H1 (cell line): Measurements from ENCODE around the gene CNTROB. TPM values are rescaled to one million over a fixed set of nuclear protein-coding genes. Genes with fewer than 3 reads are reported as not detected.

ENCODE experiments used
- CTCF ChIA-PET: fragments of 300-600 bp; sonication (Branson Sonifier 250); formaldehyde crosslinking; loops from one replicate; lab custom pipeline; 2021; ENCODE audit not compliant: partially characterized antibody; lab: Charles Lee
- POLR2A ChIA-PET: fragments of 300-600 bp; sonication (Branson Sonifier 250); formaldehyde crosslinking; loops from one replicate; lab custom pipeline; 2021; ENCODE audit warnings: inconsistent platforms; ENCODE audit not compliant: partially characterized antibody; lab: Charles Lee
- DNase-seq, 2 experiments: peaks; one replicate each; pipeline versions ENCODE4 v3.0.0 to v3.0.0-alpha.2; 2010 to 2022; ENCODE audit warnings: low spot score in 2 of 2, low read depth in 1 of 2, mixed read lengths in 1 of 2
- FAIRE-seq: peaks from 2 replicates; lab custom pipeline; 2011; peaks lifted over from hg19 to GRCh38; lab: Jason Lieb, UNC
- H2AFZ ChIP-seq: 2 replicates; pipeline ENCODE4 v1.8.1; 2012; ENCODE audit warnings: low read length, inconsistent platforms
- H2AK5ac ChIP-seq: 2 replicates; pipeline ENCODE4 v1.6.1; 2013; ENCODE audit warnings: low read depth, low read length
- H2BK120ac ChIP-seq: replicated peaks from 2 replicates; pipeline ENCODE3; 2013; ENCODE audit warnings: low read depth, low read length, inconsistent platforms
- H2BK12ac ChIP-seq: 2 replicates; pipeline ENCODE4 v1.6.1; 2013; ENCODE audit warnings: low read depth, low read length
- H2BK15ac ChIP-seq: 2 replicates; pipeline ENCODE4 v1.6.1; 2013; ENCODE audit warnings: low read length
- H2BK20ac ChIP-seq: 2 replicates; pipeline ENCODE4 v1.6.1; 2013; ENCODE audit warnings: low read length
- H2BK5ac ChIP-seq: 2 replicates; pipeline ENCODE4 v1.6.1; 2013; ENCODE audit warnings: low read depth, low read length
- H3K14ac ChIP-seq: 2 replicates; pipeline ENCODE4 v1.6.1; 2013; ENCODE audit warnings: inconsistent platforms; ENCODE audit not compliant: insufficient read length
- H3K18ac ChIP-seq: 2 replicates; pipeline ENCODE4 v1.6.1; 2013; ENCODE audit warnings: low read length; ENCODE audit errors: extremely low read depth
- H3K23ac ChIP-seq: 2 replicates; pipeline ENCODE4 v1.6.1; 2013; ENCODE audit warnings: inconsistent platforms; ENCODE audit not compliant: insufficient read length
- H3K23me2 ChIP-seq: 2 replicates; pipeline ENCODE4 v1.6.1; 2013; ENCODE audit warnings: low read depth, low read length
- H3K27ac ChIP-seq: 2 replicates; pipeline ENCODE4 v1.6.1; 2011; ENCODE audit warnings: low read depth, low read length, inconsistent platforms
- H3K27me3 ChIP-seq, 4 experiments: replicated peaks in 1 of 4; 1 replicate in 1 of 4; 2 replicates in 3 of 4; pipeline versions ENCODE4 v1.6.1 to v1.8.1; 2011 to 2013; ENCODE audit warnings: low read length in 3 of 4, mild to moderate bottlenecking in 3 of 4, inconsistent platforms in 2 of 4, mixed read lengths in 2 of 4, moderate library complexity in 1 of 4; ENCODE audit not compliant: control insufficient read depth in 3 of 4, insufficient read depth in 3 of 4; ENCODE audit errors: extremely low read depth in 1 of 4
- H3K36me3 ChIP-seq, 4 experiments: 2 replicates each; pipeline versions ENCODE4 v1.6.1 to v1.8.1; 2011 to 2013; ENCODE audit warnings: mild to moderate bottlenecking in 4 of 4, low read length in 3 of 4, moderate library complexity in 2 of 4, control low read depth in 1 of 4, inconsistent platforms in 1 of 4; ENCODE audit not compliant: insufficient read depth in 4 of 4, control insufficient read depth in 2 of 4
- H3K4ac ChIP-seq: replicated peaks from 2 replicates; pipeline ENCODE3; 2013; ENCODE audit warnings: low read length, low read depth, mixed read lengths, inconsistent platforms; ENCODE audit not compliant: insufficient read length
- H3K4me1 ChIP-seq, 4 experiments: replicated peaks in 1 of 4; 1 replicate in 1 of 4; 2 replicates in 3 of 4; pipeline versions ENCODE4 v1.6.1 to v1.8.1; 2011 to 2013; ENCODE audit warnings: low read length in 3 of 4, inconsistent platforms in 2 of 4, mixed read lengths in 1 of 4; ENCODE audit not compliant: insufficient read depth in 4 of 4, control insufficient read depth in 3 of 4
- H3K4me2 ChIP-seq, 2 experiments: 2 replicates each; pipeline versions ENCODE4 v1.6.1 to v1.8.1; 2011 to 2013; ENCODE audit warnings: low read depth in 2 of 2, low read length in 2 of 2, control low read depth in 1 of 2, inconsistent platforms in 1 of 2, mild to moderate bottlenecking in 1 of 2; ENCODE audit not compliant: insufficient read depth in 1 of 2
- H3K4me3 ChIP-seq, 4 experiments: fragments of 200-600, 300-600 bp in 1 of 4; sonication (generic), shearing (Covaris generic), sonication (Bioruptor Twin) in 1 of 4; 2 replicates each; pipeline versions ENCODE4 v1.5.1 to v1.8.1; 2011 to 2016; ENCODE audit warnings: low read length in 4 of 4, low read depth in 3 of 4, control low read depth in 2 of 4, inconsistent platforms in 2 of 4, mild to moderate bottlenecking in 2 of 4, mixed read lengths in 1 of 4, moderate library complexity in 1 of 4; ENCODE audit not compliant: insufficient read depth in 2 of 4; ENCODE audit errors: extremely low read depth in 1 of 4
- H3K56ac ChIP-seq: replicated peaks from 2 replicates; pipeline ENCODE3; 2013; ENCODE audit warnings: low read depth, mild to moderate bottlenecking, mixed read lengths, low read length, inconsistent platforms; ENCODE audit not compliant: insufficient read length
- H3K79me1 ChIP-seq: 2 replicates; pipeline ENCODE4 v1.6.1; 2013; ENCODE audit warnings: low read depth, low read length, control low read depth
- H3K79me2 ChIP-seq, 2 experiments: 2 replicates each; pipeline versions ENCODE4 v1.6.1 to v1.8.1; 2012 to 2013; ENCODE audit warnings: low read length in 2 of 2, mild to moderate bottlenecking in 2 of 2, inconsistent platforms in 1 of 2; ENCODE audit not compliant: insufficient read depth in 2 of 2, control insufficient read depth in 1 of 2
- H3K9ac ChIP-seq, 4 experiments: replicated peaks in 1 of 4; 1 replicate in 1 of 4; 2 replicates in 3 of 4; pipeline versions ENCODE4 v1.6.1 to v1.8.1; 2011 to 2013; ENCODE audit warnings: low read depth in 3 of 4, low read length in 3 of 4, control low read depth in 2 of 4, mild to moderate bottlenecking in 2 of 4, moderate library complexity in 2 of 4, inconsistent platforms in 1 of 4; ENCODE audit errors: extremely low read depth in 1 of 4
- H3K9me3 ChIP-seq, 2 experiments: 2 replicates each; pipeline versions ENCODE4 v1.6.1 to v1.8.1; 2012 to 2013; ENCODE audit warnings: mild to moderate bottlenecking in 2 of 2, moderate library complexity in 2 of 2, control low read depth in 1 of 2, inconsistent platforms in 1 of 2, low read depth in 1 of 2, low read length in 1 of 2, mixed read lengths in 1 of 2; ENCODE audit not compliant: insufficient read depth in 2 of 2
- H4K20me1 ChIP-seq, 2 experiments: replicated peaks in 1 of 2; 2 replicates each; pipeline versions ENCODE3 to v1.8.1; 2011 to 2013; ENCODE audit warnings: inconsistent platforms in 2 of 2, low read length in 2 of 2, mild to moderate bottlenecking in 1 of 2; ENCODE audit not compliant: insufficient read depth in 2 of 2, control insufficient read depth in 1 of 2
- H4K5ac ChIP-seq: 2 replicates; pipeline ENCODE4 v1.6.1; 2013; ENCODE audit warnings: low read length, low read depth, mixed read lengths, inconsistent platforms; ENCODE audit not compliant: insufficient read length
- H4K8ac ChIP-seq: 2 replicates; pipeline ENCODE4 v1.8.0; 2013; ENCODE audit warnings: mild to moderate bottlenecking, moderate library complexity, low read length, inconsistent platforms; ENCODE audit not compliant: insufficient read depth; ENCODE audit errors: extremely low read depth
- H4K91ac ChIP-seq: replicated peaks from 2 replicates; pipeline ENCODE3; 2013; ENCODE audit warnings: low read length, mixed read lengths, inconsistent platforms; ENCODE audit not compliant: insufficient read length
- E2F6 ChIP-seq: IDR thresholded peaks from 2 replicates; pipeline ENCODE4 v1.6.1; 2012; ENCODE audit warnings: inconsistent platforms
- SAP30 ChIP-seq: fragments of 300-600 bp; sonication (generic); IDR thresholded peaks from 2 replicates; pipeline ENCODE4 v1.7.1; 2012; ENCODE audit warnings: low read length, moderate library complexity, mild to moderate bottlenecking, inconsistent platforms; ENCODE audit not compliant: insufficient read depth, insufficient replicate concordance
- SIN3A ChIP-seq, 2 experiments: IDR thresholded peaks in 1 of 2; conservative IDR thresholded peaks in 1 of 2; 2 replicates each; pipeline ENCODE4 v1.6.1; 2011 to 2012; ENCODE audit warnings: low read length in 2 of 2, improper control_type of control experiment in 1 of 2, low read depth in 1 of 2, mild to moderate bottlenecking in 1 of 2
- SP1 ChIP-seq: IDR thresholded peaks from 2 replicates; pipeline ENCODE4 v1.6.1; 2011; ENCODE audit warnings: low read depth, low read length
- SP4 ChIP-seq: IDR thresholded peaks from 2 replicates; pipeline ENCODE4 v1.6.1; 2012; ENCODE audit warnings: low read length, inconsistent platforms
- TAF7 ChIP-seq: optimal IDR thresholded peaks from 2 replicates; pipeline ENCODE3; 2011; ENCODE audit warnings: low read depth, mild to moderate bottlenecking, inconsistent platforms, low read length, moderate library complexity, borderline replicate concordance
- WGBS, 2 experiments: shearing (Covaris generic) in 1 of 2; methylation state at CpG; one replicate each; pipeline versions ENCODE4 v1.1.6 to v1.1.7; 2013 to 2015; ENCODE audit warnings: low lambda C conversion rate in 2 of 2, mixed read lengths in 2 of 2, inconsistent platforms in 1 of 2, low coverage in 1 of 2, missing lambda C conversion rate in 1 of 2; ENCODE audit not compliant: insufficient replicate concordance in 2 of 2, insufficient coverage in 1 of 2, insufficient read length in 1 of 2; ENCODE audit errors: extremely low coverage in 1 of 2, missing lambda C conversion rate in 1 of 2; 5-methylcytosine and 5-hydroxymethylcytosine counted together
- long read RNA-seq, 2 experiments: library from RNA in 1 of 2; library from capped mRNA in 1 of 2; stranded (forward); transcript quantifications; one replicate each; pipeline ENCODE4 v2.0.0, GENCODE V29; 2021; ENCODE audit warnings: inconsistent platforms in 1 of 2
- polyA minus RNA-seq, 3 experiments: library from RNA; depleted of rRNA, polyadenylated mRNA; stranded (reverse); fragments of >200 nt; gene quantifications; 1 replicate in 2 of 3; 2 replicates in 1 of 3; pipeline ENCODE4 v1.2.3, GENCODE V29; 2011
- polyA plus RNA-seq, 7 experiments: library from polyadenylated mRNA; depleted of rRNA in 3 of 7; stranded (reverse) in 5 of 7; unstranded in 2 of 7; fragments of >200 nt in 5 of 7; fragments of 200-250 nt in 2 of 7; gene quantifications; 1 replicate in 5 of 7; 2 replicates in 1 of 7; 4 replicates in 1 of 7; pipeline versions ENCODE4 v1.2.1 to v1.2.3, GENCODE V29; 2011 to 2013; ENCODE audit warnings: missing spikeins in 2 of 7, mixed read lengths in 2 of 7
- total RNA-seq: library from RNA; stranded (reverse); fragmentation: NEBNext Ultra II Directional; extraction: Animal tissue kit (Norgen Biotek cat#: 25700); gene quantifications from 2 replicates; pipeline ENCODE4 v1.2.1, GENCODE V29; 2021

The CNTROB gene
- total RNA-seq = 30.0 and 31.9 TPM in 2 replicates
- polyA plus RNA-seq (2011; rRNA removed) = 20.5 and 28.2 TPM in 2 replicates
- 31.0 TPM for polyA plus RNA-seq (2011; cell fraction: cytosol; rRNA removed)
- 91.0 TPM for polyA plus RNA-seq (2011; cell fraction: nucleus; rRNA removed)
- 29.7 to 32.7 TPM (median 31.3 TPM) in 4 replicates for polyA plus RNA-seq (2012, experiment 1 of 2)
- polyA plus RNA-seq (2012, experiment 2 of 2) = 21.6 TPM
- polyA plus RNA-seq (2013, experiment 1 of 2) = 21.0 TPM
- 20.3 TPM for polyA plus RNA-seq (2013, experiment 2 of 2)
- polyA minus RNA-seq (2011; rRNA and poly(A)+ RNA removed) = 13.3 and 23.5 TPM in 2 replicates
- 14.5 TPM for polyA minus RNA-seq (2011; cell fraction: cytosol; rRNA and poly(A)+ RNA removed)
- polyA minus RNA-seq (2011; cell fraction: nucleus; rRNA and poly(A)+ RNA removed) = 25.0 TPM
- long read RNA-seq, experiment 1, partial matches to known transcripts = 5 of 5 reads
- long read RNA-seq, experiment 1, other reads (novel, unspliced or antisense) = 0 of 5 reads
- long read RNA-seq, experiment 2, partial matches to known transcripts = 0 of 4 reads
- long read RNA-seq, experiment 2, other reads (novel, unspliced or antisense) = 3 of 4 reads

- Histone ChIP-seq H4K91ac (peak within 1 kb of the TSS; percentile 48), H4K20me1 (peaks cover 0 to 5% of the 10 kb centered on the region in 2 experiments), H3K4me1 (peaks cover 0 to 5% (median 3%) of the 10 kb centered on the region in 4 experiments; a peak in 4 of 7 replicates), H2BK20ac (no peak within 1 kb of the TSS), H3K9me3 (no peaks in the 10 kb centered on the region), H3K23me2 (peaks cover 15% of the 10 kb centered on the region), H3K56ac (peak within 1 kb of the TSS; percentile 4), H2BK120ac (no peak within 1 kb of the TSS), H3K27me3 (peaks cover 11 to 28% (median 25%) of the 10 kb centered on the region in 4 experiments), H3K79me2 (0 out of 4 replicates have a peak, but pooled peaks cover 0 to 4% of the 10 kb centered on the region in 2 experiments), H3K23ac (no peak within 1 kb of the TSS), H3K14ac (no peak within 1 kb of the TSS), H2BK5ac (peak within 1 kb of the TSS; percentile 84; the same call in 1 of the 2 replicates), H2BK12ac (no peak within 1 kb of the TSS), H3K36me3 (peaks cover 3 to 16% (median 7%) of the 10 kb centered on the region in 4 experiments; a peak in 4 of 8 replicates), H3K9ac (peak within 1 kb of the TSS in 3 of 4 experiments; percentile 31 to 69 (median 67); a peak in 6 of 7 replicates), H2AFZ (peak within 1 kb of the TSS; percentile 93), H3K4me2 (peak within 1 kb of the TSS; percentile 96 to 98), H2AK5ac (no peak within 1 kb of the TSS), H3K27ac (peak within 1 kb of the TSS; percentile 16; the same call in 1 of the 2 replicates), H3K79me1 (no peaks in the 10 kb centered on the region), H3K4me3 (peak within 1 kb of the TSS; percentile 80 to 95 (median 89)), H3K18ac (peak within 1 kb of the TSS; percentile 97), H2BK15ac (no peak within 1 kb of the TSS), H4K5ac (peak within 1 kb of the TSS; percentile 81), H3K4ac (peak within 1 kb of the TSS; percentile 64), H4K8ac (no peak within 1 kb of the TSS)
- WGBS, 2 experiments = 2% methylated on average over 42 of the region's 55 CpGs; no CpG with 5 or more reads in 1 of the 2 experiments
- POLR2A ChIA-PET = interaction anchor here (0.5 to 3.3 kb wide), 12 partner anchors 9 to 246 kb away, joined by 3 to 11 read pairs (median 4); partner anchors contain the start of genes NAA38 and RNF227
- no peak for FAIRE-seq
- peak; percentile 90 to 98 for DNase-seq
- CTCF ChIA-PET = interaction anchor here (0.6 to 5.7 kb wide), 25 partner anchors 9 to 253 kb away, joined by 3 to 33 read pairs (median 4); no protein-coding TSS in a partner anchor
- 0 out of 2 replicates have a peak, but pooled peaks have one; percentile 2 for TF ChIP-seq SP1
- peak; percentile 13; the same call in 1 of the 2 replicates for TF ChIP-seq SP4
- TF ChIP-seq TAF7 = peak; percentile 24
- TF ChIP-seq SAP30 = peak; percentile 34
- peak; percentile 32; the same call in 1 of the 2 replicates for TF ChIP-seq E2F6
- TF ChIP-seq SIN3A (conservative IDR thresholded peaks at IDR 0.05 in 1 of 2, IDR thresholded peaks at IDR 0.05 in 1 of 2; ENCODE audit: low read depth in 1 of 2, low read length in 2 of 2) = peak in 1 of 2 experiments; percentile 56; a peak in 2 of 4 replicates
These were observed at the start of gene CNTROB, which contains the start of gene TRAPPC1 for GRCh38 chr17:7931709-7932482. Gene CNTROB, plus strand, starts transcription at chr17:7932206. Its CDS starts 874 bp downstream, at chr17:7933080. Gene TRAPPC1, minus strand, starts transcription at chr17:7931946. Its CDS starts 117 bp downstream, at chr17:7931829.
